WI38 (cell line): Measurements from ENCODE around the gene GARNL3.

ENCODE experiments used
- H3K4me3 ChIP-seq: 2 replicates; pipeline ENCODE4 v1.5.1; 2011; ENCODE audit warnings: low read depth, mild to moderate bottlenecking, control low read depth, low read length
- TF ChIP-seq, protein P1 (sequence below): IDR thresholded peaks from 2 replicates; pipeline ENCODE4 v1.5.1; 2012; ENCODE audit warnings: low read depth, mild to moderate bottlenecking, control low read depth, low read length

The GARNL3 gene

DNA sequence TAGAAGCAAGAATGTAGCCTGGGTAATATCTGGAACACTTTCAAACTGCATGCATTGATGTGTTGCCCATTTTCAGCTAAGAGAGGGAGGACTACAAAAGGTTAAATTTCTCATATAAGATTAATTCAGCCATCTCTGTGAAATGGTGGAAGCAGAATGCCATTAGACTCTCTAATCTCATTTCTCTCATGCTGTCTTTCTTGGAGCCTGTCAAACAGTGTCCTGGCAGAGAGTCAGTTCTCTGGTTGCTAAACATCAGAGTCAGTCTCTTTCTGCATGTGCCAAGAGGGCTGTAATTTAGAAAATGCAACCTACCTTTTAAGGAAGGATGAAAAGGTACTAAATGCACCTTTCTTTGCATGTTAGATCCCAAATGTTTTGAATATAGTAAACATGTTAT, 910 bp upstream of the GARNL3 start:
- H3K4me3 ChIP-seq, result no peak overlapping the region
- TF ChIP-seq, protein P1, sequence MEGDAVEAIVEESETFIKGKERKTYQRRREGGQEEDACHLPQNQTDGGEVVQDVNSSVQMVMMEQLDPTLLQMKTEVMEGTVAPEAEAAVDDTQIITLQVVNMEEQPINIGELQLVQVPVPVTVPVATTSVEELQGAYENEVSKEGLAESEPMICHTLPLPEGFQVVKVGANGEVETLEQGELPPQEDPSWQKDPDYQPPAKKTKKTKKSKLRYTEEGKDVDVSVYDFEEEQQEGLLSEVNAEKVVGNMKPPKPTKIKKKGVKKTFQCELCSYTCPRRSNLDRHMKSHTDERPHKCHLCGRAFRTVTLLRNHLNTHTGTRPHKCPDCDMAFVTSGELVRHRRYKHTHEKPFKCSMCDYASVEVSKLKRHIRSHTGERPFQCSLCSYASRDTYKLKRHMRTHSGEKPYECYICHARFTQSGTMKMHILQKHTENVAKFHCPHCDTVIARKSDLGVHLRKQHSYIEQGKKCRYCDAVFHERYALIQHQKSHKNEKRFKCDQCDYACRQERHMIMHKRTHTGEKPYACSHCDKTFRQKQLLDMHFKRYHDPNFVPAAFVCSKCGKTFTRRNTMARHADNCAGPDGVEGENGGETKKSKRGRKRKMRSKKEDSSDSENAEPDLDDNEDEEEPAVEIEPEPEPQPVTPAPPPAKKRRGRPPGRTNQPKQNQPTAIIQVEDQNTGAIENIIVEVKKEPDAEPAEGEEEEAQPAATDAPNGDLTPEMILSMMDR, result no peak

DNA sequence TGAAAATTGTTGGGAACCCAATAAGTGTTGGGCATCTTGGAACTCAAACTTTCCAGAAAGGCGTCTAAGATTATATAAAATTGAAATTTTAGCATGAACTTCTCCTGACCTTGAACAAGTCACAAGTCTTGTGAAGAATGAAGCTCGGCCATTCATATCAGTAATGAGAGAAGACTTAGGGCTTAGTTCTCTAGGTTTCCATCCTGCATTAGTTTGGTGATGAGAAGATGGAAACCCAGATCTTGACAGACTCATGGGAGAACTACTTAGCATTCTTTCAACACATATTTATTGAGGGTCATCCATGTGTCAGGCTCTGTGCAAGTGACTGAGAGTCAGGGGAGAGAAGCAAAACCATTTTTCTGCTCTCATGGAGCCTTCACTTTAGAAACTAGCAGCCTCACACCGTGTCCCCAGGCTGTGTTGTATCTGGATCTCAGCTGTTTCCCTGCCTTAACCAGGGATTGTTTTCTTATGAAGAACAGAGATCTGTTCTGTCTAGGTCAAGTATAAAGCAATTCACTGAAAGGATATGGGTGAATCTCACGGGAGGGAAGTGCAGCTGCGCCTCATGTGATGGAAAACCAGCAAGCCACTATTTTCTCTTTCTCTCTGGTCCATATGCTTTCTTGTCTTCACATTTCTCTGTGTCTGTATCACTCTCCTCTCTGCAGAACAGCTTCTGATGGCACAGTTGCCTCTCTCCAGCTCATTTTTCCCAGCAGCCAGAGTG, 3.4 kb downstream of the GARNL3 start:
- H3K4me3 ChIP-seq, result no peak overlapping the region
- TF ChIP-seq, protein P1, result no peak

DNA sequence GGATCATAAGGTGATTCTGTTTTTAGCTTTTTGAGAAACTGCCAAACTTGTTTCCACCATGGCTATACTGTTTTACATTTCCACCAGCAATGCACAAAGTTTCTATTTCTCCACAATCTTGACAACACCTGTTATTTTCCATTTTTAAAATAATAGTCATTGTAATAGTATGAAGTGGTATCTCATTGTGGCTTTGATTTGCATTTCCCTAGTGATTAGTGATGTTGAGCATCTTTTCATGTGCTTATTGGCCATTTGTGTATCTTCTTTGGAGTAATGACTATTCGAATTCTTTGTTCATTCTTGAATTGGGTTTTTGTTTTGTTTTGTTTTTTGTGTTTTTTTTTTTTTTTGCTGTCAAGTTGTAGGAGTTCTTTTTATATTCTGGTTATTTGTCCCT, 4.9 kb downstream of the GARNL3 start:
- TF ChIP-seq, protein P1, result no peak
- H3K4me3 ChIP-seq, result no peak overlapping the region

DNA sequence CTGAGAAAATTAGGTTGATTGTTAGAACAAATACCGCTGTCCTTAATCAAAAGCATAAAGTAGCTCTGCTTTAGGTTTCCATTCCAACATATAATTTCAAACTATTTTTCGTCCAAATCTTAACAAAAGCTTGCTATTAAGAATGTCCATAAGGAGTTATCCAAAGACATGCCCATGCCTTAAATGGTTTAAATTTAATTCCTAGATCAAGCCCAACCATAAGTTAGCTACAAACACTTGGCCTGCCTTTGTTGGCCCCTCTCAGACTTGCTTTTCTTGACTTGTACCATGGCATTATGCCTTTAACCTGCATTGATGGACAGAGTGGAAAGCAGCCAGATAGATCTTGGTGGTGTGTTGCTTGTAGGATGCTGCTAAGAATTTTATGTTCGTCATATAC, 8.8 kb downstream of the GARNL3 start:
- TF ChIP-seq, protein P1, result no peak
- no peak overlapping the region for H3K4me3 ChIP-seq

DNA sequence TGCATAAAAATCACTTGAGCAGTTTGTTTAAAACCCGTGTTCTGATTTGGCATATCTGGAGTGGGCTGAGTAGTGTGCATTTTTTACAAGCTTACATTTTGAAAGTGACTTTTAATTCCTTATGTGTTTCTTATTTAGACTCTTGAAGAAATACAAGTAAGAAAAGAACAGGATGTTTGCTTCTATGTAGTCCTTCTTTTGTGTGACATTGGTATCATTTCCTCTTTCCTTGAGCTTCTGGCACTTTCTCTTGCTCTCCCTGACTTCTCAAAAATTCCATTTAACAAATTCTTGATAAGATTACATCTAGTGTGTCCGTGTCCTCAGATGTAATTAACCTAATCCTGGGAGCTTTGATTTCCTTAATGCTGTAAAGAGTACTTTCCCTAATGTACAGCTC, 12.5 kb downstream of the GARNL3 start:
- TF ChIP-seq, protein P1, result no peak
- H3K4me3 ChIP-seq, result no peak overlapping the region

DNA sequence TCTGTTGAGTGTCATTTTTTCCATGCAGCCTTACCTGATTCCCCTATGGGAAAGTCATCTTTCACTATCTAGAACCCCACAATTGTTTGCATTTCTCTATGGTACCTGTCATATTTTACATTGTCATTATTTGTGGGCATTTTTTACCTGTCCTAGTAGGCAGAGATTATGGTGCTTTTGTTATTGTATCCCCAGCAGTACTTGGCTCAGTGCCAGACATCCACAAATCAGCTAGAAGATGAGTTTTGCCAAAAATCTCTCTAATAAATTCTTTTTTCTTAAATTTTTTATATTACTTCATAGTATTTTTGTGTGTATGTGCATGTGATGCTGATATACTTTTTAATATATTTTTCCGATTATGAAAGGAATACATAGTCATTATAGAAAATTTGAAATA, 13.2 kb downstream of the GARNL3 start:
- no peak overlapping the region for H3K4me3 ChIP-seq
- TF ChIP-seq, protein P1, result no peak

DNA sequence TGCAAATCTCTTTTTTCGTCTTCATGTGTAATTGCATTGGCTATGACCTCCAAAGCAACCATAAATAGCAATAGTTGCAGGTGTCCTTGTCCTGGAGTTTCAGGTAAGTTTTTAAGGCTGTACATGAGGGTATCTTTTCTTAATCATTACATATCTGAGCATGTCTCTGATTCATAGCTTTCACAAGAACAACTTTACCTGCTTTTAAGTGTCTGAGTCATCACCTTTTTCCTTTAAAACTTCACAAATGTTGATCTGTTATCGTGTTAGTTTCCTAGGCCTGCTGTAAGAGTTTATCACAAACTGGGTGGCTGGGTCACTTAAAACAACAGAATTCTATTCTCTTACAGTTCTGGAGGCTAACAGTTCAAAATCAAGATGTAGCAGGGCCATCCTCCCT, 13.8 kb downstream of the GARNL3 start:
- H3K4me3 ChIP-seq, result no peak overlapping the region
- TF ChIP-seq, protein P1, result no peak
